Measurements from ENCODE around the gene STX7.

The STX7 gene

DNA sequence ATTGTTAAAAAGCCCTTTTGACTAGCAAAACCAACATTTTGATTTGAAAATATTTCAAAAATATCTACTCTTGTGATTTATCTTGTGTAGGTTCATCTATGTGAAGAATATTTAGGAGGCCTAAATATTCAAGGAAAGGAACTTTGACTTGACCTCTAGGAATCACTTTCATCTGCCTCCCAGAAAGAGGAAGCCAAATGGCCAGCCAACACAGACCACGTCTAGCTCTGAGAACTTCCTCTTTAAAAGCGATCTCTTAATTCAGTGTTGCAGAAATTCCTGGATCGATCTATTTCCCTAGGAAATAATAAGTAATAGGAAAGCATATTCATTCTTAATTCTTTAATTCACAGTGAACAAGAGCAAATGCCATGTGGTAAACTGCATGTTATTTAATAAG lies 102.1 kb downstream of the STX7 start:
- TF ChIP-seq POLR2A (IDR thresholded peaks at IDR 0.05; ENCODE audit: extremely low read depth, insufficient read length) (no peak), MYC (IDR thresholded peaks at IDR 0.05; ENCODE audit: low read depth, low read length) (no peak), MAX (IDR thresholded peaks at IDR 0.05; ENCODE audit: low read depth, low read length) (no peak)
- TF ChIP-seq, protein P1, sequence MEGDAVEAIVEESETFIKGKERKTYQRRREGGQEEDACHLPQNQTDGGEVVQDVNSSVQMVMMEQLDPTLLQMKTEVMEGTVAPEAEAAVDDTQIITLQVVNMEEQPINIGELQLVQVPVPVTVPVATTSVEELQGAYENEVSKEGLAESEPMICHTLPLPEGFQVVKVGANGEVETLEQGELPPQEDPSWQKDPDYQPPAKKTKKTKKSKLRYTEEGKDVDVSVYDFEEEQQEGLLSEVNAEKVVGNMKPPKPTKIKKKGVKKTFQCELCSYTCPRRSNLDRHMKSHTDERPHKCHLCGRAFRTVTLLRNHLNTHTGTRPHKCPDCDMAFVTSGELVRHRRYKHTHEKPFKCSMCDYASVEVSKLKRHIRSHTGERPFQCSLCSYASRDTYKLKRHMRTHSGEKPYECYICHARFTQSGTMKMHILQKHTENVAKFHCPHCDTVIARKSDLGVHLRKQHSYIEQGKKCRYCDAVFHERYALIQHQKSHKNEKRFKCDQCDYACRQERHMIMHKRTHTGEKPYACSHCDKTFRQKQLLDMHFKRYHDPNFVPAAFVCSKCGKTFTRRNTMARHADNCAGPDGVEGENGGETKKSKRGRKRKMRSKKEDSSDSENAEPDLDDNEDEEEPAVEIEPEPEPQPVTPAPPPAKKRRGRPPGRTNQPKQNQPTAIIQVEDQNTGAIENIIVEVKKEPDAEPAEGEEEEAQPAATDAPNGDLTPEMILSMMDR (IDR thresholded peaks at IDR 0.05; ENCODE audit: low read depth, low read length), result no peak
- no peak overlapping the region for H3K4me3 ChIP-seq (ENCODE audit: low read depth, low read length)
- peak; percentile 37 for DNase-seq (ENCODE audit: low read depth)

GRCh38 chr6:132405143-132405915 lies 107.6 kb downstream of the STX7 start:
- no peak for DNase-seq (ENCODE audit: low read depth)
- TF ChIP-seq MAX (IDR thresholded peaks at IDR 0.05; ENCODE audit: low read depth, low read length) (no peak), MYC (IDR thresholded peaks at IDR 0.05; ENCODE audit: low read depth, low read length) (no peak), POLR2A (IDR thresholded peaks at IDR 0.05; ENCODE audit: extremely low read depth, insufficient read length) (no peak)
- TF ChIP-seq, protein P1 (IDR thresholded peaks at IDR 0.05; ENCODE audit: low read depth, low read length), result no peak
- no peak overlapping the region for H3K4me3 ChIP-seq (ENCODE audit: low read depth, low read length)

GRCh38 chr6:132404736-132405135 lies 108.2 kb downstream of the STX7 start:
- H3K4me3 ChIP-seq (ENCODE audit: low read depth, low read length), result no peak overlapping the region
- no peak for DNase-seq (ENCODE audit: low read depth)
- TF ChIP-seq MYC (IDR thresholded peaks at IDR 0.05; ENCODE audit: low read depth, low read length) (no peak), MAX (IDR thresholded peaks at IDR 0.05; ENCODE audit: low read depth, low read length) (no peak), POLR2A (IDR thresholded peaks at IDR 0.05; ENCODE audit: extremely low read depth, insufficient read length) (no peak)
- TF ChIP-seq, protein P1 (IDR thresholded peaks at IDR 0.05; ENCODE audit: low read depth, low read length), result no peak

DNA sequence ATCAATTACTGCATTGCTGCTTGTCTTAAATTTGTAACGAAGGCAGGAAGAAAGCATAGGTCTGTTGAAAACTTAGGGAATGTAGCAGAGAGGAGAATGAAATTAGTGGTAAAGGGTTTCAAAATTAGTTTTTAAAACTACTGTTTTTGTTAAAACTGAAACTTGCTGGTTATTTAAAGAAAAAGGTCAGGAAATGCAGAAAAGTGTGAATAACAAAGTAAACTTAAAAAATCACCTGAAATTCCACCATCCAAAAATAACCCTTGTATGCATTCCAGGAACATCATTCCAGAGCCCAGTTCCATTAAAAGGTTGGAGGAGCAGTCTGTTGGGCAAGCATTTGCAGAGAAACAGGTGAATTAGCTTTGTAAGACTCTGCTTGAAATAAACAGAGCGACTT lies 108.6 kb downstream of the STX7 start:
- DNase-seq (ENCODE audit: low read depth), result no peak
- H3K4me3 ChIP-seq (ENCODE audit: low read depth, low read length), result no peak overlapping the region
- no peak for TF ChIP-seq MAX (IDR thresholded peaks at IDR 0.05; ENCODE audit: low read depth, low read length)
- no peak for TF ChIP-seq MYC (IDR thresholded peaks at IDR 0.05; ENCODE audit: low read depth, low read length)
- TF ChIP-seq POLR2A (IDR thresholded peaks at IDR 0.05; ENCODE audit: extremely low read depth, insufficient read length), result no peak
- TF ChIP-seq, protein P1 (IDR thresholded peaks at IDR 0.05; ENCODE audit: low read depth, low read length), result no peak

DNA sequence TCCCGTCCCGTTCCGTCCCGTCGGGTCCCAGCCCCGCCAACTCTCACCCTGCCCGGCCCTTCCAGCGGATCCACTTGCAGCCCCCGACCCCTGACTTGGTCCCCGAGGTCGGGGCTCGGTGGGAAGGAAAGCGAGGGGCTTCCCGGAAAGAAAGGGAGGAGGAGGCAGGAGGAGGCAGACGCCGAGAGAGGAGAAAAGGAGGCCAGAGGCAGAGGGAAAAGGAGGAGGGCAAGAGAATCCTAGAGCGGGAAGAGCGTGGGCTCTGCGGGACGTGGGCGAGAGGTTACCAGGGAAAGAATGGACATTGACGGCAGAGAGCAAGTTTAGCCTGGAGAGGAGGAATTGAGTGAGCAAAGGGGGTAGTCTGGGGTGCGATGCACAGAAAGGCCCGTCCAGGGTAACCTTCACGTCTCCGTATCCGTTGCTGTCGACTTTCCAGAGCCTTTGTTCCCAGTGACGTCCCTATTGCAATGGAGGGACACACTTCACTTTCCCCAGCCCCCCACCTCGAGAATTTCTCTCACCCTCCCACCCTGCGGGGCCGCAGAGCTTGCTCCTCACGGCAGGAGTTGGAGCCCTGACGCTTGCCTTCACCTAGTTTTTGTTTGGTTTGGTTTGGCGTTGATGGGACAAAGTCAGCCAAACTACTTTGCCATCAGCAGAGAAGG lies 111.2 kb downstream of the STX7 start:
- no peak for DNase-seq (ENCODE audit: low read depth)
- H3K4me3 ChIP-seq (ENCODE audit: low read depth, low read length), result no peak overlapping the region
- TF ChIP-seq, protein P1 (IDR thresholded peaks at IDR 0.05; ENCODE audit: low read depth, low read length), result no peak
